ENCODE data around the gene KBTBD12.

KBTBD12 gene

GRCh38 chr3:127925384-127925783, 10.4 kb downstream of the KBTBD12 start:
- ChIA-PET POLR2A (ENCODE audit: low non-redundant PET) (no interaction called here), CTCF (no interaction called here)
- H3K27ac ChIP-seq: no peak overlapping the region
- no peak for DNase-seq (ENCODE audit: low spot score)
- TF ChIP-seq CTCF (conservative IDR thresholded peaks at IDR 0.05; ENCODE audit: low read depth): no peak

- POLR2A ChIA-PET (ENCODE audit: low non-redundant PET): no interaction called here
- DNase-seq (ENCODE audit: low spot score): no peak
- H3K27ac ChIP-seq: no peak overlapping the region
- CTCF ChIA-PET: no interaction called here
- no peak for TF ChIP-seq CTCF (conservative IDR thresholded peaks at IDR 0.05; ENCODE audit: low read depth)
Observed at GRCh38 chr3:127927829-127928604, 13.0 kb downstream of the KBTBD12 start.

- TF ChIP-seq CTCF (conservative IDR thresholded peaks at IDR 0.05; ENCODE audit: low read depth): no peak
- ChIA-PET POLR2A (ENCODE audit: low non-redundant PET) (no interaction called here), CTCF (interaction anchor here (0.8 kb wide), 1 partner anchor 19 kb away, joined by 3 read pairs; no protein-coding TSS in a partner anchor)
- H3K27ac ChIP-seq: no peak overlapping the region
- DNase-seq (ENCODE audit: low spot score): peak; percentile 42
Observed at GRCh38 chr3:127929818-127930413, 14.9 kb downstream of the KBTBD12 start.

- no peak overlapping the region for H3K27ac ChIP-seq
- no peak for TF ChIP-seq CTCF (conservative IDR thresholded peaks at IDR 0.05; ENCODE audit: low read depth)
- ChIA-PET CTCF (interaction anchor here (0.8 kb wide), 1 partner anchor 40 kb away, joined by 4 read pairs; no protein-coding TSS in a partner anchor), POLR2A (ENCODE audit: low non-redundant PET) (no interaction called here)
- DNase-seq (ENCODE audit: low spot score): no peak
Observed at GRCh38 chr3:127933396-127933795, 18.4 kb downstream of the KBTBD12 start.

- CTCF ChIA-PET: no interaction called here
- POLR2A ChIA-PET (ENCODE audit: low non-redundant PET): no interaction called here
- TF ChIP-seq CTCF (conservative IDR thresholded peaks at IDR 0.05; ENCODE audit: low read depth): no peak
- no peak for DNase-seq (ENCODE audit: low spot score)
- H3K27ac ChIP-seq: no peak overlapping the region
Observed at GRCh38 chr3:127938800-127939199, 23.8 kb downstream of the KBTBD12 start.

GRCh38 chr3:127940116-127940515, 25.1 kb downstream of the KBTBD12 start:
- ChIA-PET CTCF (no interaction called here), POLR2A (ENCODE audit: low non-redundant PET) (no interaction called here)
- no peak for DNase-seq (ENCODE audit: low spot score)
- no peak overlapping the region for H3K27ac ChIP-seq
- no peak for TF ChIP-seq CTCF (conservative IDR thresholded peaks at IDR 0.05; ENCODE audit: low read depth)

Data from RWPE1 (cell line).